Ishikawa (cell line): Measurements from ENCODE around the gene MSMP.

Experiments
- CEBPB ChIP-seq: IDR thresholded peaks from 2 replicates; pipeline ENCODE4 v1.6.1; 2012
- CREB1 ChIP-seq: IDR thresholded peaks from 2 replicates; pipeline ENCODE4 v1.6.1; 2012; ENCODE audit warnings: low read depth
- EGR1 ChIP-seq: IDR thresholded peaks from 2 replicates; pipeline ENCODE4 v1.6.1; 2012
- EP300 ChIP-seq: IDR thresholded peaks from 2 replicates; pipeline ENCODE4 v1.6.1; 2012; ENCODE audit warnings: borderline replicate concordance
- FOXM1 ChIP-seq: IDR thresholded peaks from 2 replicates; pipeline ENCODE4 v1.6.1; 2012; ENCODE audit warnings: low read depth, borderline replicate concordance
- NFIC ChIP-seq: IDR thresholded peaks from 2 replicates; pipeline ENCODE4 v1.6.1; 2012
- RAD21 ChIP-seq: IDR thresholded peaks from 2 replicates; pipeline ENCODE4 v1.6.1; 2012; ENCODE audit warnings: low read depth
- TAF1 ChIP-seq: IDR thresholded peaks from 2 replicates; pipeline ENCODE4 v1.6.1; 2012; ENCODE audit warnings: low read depth, mild to moderate bottlenecking
- TCF12 ChIP-seq: IDR thresholded peaks from 2 replicates; pipeline ENCODE4 v1.6.1; 2012; ENCODE audit warnings: low read depth
- TEAD4 ChIP-seq: IDR thresholded peaks from 2 replicates; pipeline ENCODE4 v1.6.1; 2012
- YY1 ChIP-seq: IDR thresholded peaks from 2 replicates; pipeline ENCODE4 v1.6.1; 2012; ENCODE audit warnings: low read depth
- ZBTB7A ChIP-seq: IDR thresholded peaks from 2 replicates; pipeline ENCODE4 v1.6.1; 2012; ENCODE audit warnings: low read depth
- TF ChIP-seq, protein P1 (sequence below): IDR thresholded peaks from 2 replicates; pipeline ENCODE4 v1.6.1; 2012
- TF ChIP-seq, protein P2 (sequence below): IDR thresholded peaks from 2 replicates; pipeline ENCODE4 v1.6.1; 2012; ENCODE audit warnings: low read depth, mild to moderate bottlenecking
- TF ChIP-seq, protein P3 (sequence below): IDR thresholded peaks from 2 replicates; pipeline ENCODE4 v1.6.1; 2012

MSMP gene

DNA sequence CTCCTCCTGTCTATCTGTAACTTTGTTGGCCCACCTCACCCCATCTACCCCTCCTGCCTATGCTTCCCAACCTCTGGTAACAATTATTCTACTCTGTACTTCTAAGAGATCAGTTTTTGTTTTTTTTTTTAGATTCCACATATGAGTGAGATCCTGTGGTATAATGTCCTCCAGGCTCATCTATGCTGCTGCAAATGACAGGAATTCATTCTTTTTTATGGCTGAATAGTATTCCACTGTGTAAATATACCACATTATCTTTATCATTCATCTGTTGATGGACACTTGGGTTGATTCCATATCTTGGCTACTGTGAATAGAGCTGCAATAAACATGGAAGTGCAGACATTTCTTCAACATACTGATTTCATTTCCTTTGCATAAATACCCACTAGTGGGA lies 29.3 kb upstream of the MSMP start:
- TF ChIP-seq EGR1, result no peak
- TF ChIP-seq EP300, result no peak
- TF ChIP-seq, protein P1, sequence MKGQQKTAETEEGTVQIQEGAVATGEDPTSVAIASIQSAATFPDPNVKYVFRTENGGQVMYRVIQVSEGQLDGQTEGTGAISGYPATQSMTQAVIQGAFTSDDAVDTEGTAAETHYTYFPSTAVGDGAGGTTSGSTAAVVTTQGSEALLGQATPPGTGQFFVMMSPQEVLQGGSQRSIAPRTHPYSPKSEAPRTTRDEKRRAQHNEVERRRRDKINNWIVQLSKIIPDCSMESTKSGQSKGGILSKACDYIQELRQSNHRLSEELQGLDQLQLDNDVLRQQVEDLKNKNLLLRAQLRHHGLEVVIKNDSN, result no peak
- no peak for TF ChIP-seq TCF12
- TF ChIP-seq, protein P2, sequence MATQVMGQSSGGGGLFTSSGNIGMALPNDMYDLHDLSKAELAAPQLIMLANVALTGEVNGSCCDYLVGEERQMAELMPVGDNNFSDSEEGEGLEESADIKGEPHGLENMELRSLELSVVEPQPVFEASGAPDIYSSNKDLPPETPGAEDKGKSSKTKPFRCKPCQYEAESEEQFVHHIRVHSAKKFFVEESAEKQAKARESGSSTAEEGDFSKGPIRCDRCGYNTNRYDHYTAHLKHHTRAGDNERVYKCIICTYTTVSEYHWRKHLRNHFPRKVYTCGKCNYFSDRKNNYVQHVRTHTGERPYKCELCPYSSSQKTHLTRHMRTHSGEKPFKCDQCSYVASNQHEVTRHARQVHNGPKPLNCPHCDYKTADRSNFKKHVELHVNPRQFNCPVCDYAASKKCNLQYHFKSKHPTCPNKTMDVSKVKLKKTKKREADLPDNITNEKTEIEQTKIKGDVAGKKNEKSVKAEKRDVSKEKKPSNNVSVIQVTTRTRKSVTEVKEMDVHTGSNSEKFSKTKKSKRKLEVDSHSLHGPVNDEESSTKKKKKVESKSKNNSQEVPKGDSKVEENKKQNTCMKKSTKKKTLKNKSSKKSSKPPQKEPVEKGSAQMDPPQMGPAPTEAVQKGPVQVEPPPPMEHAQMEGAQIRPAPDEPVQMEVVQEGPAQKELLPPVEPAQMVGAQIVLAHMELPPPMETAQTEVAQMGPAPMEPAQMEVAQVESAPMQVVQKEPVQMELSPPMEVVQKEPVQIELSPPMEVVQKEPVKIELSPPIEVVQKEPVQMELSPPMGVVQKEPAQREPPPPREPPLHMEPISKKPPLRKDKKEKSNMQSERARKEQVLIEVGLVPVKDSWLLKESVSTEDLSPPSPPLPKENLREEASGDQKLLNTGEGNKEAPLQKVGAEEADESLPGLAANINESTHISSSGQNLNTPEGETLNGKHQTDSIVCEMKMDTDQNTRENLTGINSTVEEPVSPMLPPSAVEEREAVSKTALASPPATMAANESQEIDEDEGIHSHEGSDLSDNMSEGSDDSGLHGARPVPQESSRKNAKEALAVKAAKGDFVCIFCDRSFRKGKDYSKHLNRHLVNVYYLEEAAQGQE, result no peak
- no peak for TF ChIP-seq ZBTB7A
- no peak for TF ChIP-seq CREB1
- no peak for TF ChIP-seq FOXM1
- no peak for TF ChIP-seq NFIC
- no peak for TF ChIP-seq YY1
- TF ChIP-seq, protein P3, sequence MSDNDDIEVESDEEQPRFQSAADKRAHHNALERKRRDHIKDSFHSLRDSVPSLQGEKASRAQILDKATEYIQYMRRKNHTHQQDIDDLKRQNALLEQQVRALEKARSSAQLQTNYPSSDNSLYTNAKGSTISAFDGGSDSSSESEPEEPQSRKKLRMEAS, result no peak

DNA sequence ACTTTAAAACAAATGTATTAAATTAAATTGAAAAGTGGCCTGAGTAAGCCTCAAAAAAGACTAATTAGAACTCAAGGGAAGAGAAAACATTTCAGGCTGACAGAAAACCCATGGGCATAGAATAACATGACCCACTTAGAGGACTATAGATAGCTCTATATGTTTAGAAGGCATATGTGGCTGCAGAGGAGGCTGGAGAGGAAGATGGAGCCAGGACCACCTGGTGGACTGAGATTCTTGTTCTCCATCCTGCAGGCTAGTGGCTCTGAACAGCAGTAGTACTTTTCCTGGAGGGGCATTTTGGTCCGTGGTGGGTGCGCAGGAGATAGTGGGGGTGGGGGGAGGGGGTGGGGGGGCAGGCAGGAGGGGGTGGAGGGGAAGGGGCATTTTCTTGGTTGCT lies 27.0 kb upstream of the MSMP start:
- TF ChIP-seq, protein P3, result no peak
- TF ChIP-seq EGR1 (no peak), TAF1 (no peak), FOXM1 (no peak), YY1 (no peak), EP300 (no peak), TCF12 (no peak), NFIC (no peak), TEAD4 (no peak), CEBPB (no peak), RAD21 (no peak), ZBTB7A (no peak), CREB1 (no peak)
- TF ChIP-seq, protein P1, result no peak
- TF ChIP-seq, protein P2, result no peak

DNA sequence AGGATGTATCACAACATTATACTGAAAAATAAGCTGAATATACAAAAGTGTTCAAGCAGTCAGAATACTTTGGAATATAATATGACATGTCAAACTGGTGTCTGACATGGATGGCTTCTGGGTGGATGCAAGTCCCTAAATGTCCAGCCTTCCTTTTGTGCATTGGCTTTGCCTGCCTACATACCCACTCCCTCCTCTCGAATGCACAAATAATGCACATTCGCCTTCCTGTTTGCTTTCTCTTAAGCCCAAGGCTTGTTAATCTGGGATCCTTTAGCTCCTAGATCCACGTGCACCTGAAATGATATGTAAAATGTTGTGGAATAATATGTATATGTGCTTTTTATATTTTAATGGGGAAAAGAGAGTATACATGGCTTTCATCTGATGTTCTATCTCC lies 24.4 kb upstream of the MSMP start:
- TF ChIP-seq, protein P3, result no peak
- no peak for TF ChIP-seq TAF1

DNA sequence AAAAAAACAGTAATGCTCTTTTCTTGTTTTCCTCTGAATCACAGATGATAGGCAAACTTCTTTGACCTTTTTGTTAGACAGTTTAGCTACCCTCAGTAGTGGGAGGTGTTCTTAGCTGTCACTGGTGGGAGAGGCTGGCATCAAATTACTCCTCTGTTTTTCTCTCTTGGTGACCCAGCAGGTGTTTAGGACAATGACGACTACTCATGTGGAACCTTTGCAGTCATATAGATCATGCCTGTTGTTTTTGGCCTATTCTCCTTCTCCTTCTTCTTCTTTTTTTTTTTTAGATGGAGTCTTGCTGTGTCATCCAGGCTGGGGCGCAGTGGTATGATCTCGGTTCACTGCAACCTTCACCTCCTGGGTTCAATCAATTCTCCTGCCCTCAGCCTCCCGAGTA lies 21.9 kb upstream of the MSMP start:
- TF ChIP-seq RAD21, result no peak
- peak; percentile 53; the same call in 1 of the 2 replicates for TF ChIP-seq YY1
- no peak for TF ChIP-seq ZBTB7A
- TF ChIP-seq NFIC, result peak; percentile 84
- peak; percentile 57; the same call in 1 of the 2 replicates for TF ChIP-seq TEAD4
- TF ChIP-seq CREB1, result no peak
- 0 out of 2 replicates have a peak, but pooled peaks have one; percentile 29 for TF ChIP-seq FOXM1
- TF ChIP-seq EGR1, result no peak
- TF ChIP-seq EP300, result peak; percentile 62; the same call in 1 of the 2 replicates
- TF ChIP-seq TCF12, result peak; percentile 81
- no peak for TF ChIP-seq TAF1
- TF ChIP-seq, protein P2, result no peak
- TF ChIP-seq, protein P3, result peak; percentile 44; the same call in 1 of the 2 replicates
- no peak for TF ChIP-seq CEBPB
- TF ChIP-seq, protein P1, result no peak
